Neural progenitor cell (in vitro differentiated cells): ENCODE results near the gene MAEL.

ENCODE experiments used
- EZH2 ChIP-seq: fragments of 200-600 bp; sonication (generic); IDR thresholded peaks from 2 replicates; pipeline ENCODE4 v1.6.1; 2017; ENCODE audit warnings: antibody characterized with exemption, mild to moderate bottlenecking, moderate library complexity
- TF ChIP-seq, protein P1 (sequence below): fragments of 200-600 bp; sonication (generic); IDR thresholded peaks from 2 replicates; pipeline ENCODE4 v1.5.1; 2017; ENCODE audit warnings: antibody characterized with exemption, mild to moderate bottlenecking

DNA sequence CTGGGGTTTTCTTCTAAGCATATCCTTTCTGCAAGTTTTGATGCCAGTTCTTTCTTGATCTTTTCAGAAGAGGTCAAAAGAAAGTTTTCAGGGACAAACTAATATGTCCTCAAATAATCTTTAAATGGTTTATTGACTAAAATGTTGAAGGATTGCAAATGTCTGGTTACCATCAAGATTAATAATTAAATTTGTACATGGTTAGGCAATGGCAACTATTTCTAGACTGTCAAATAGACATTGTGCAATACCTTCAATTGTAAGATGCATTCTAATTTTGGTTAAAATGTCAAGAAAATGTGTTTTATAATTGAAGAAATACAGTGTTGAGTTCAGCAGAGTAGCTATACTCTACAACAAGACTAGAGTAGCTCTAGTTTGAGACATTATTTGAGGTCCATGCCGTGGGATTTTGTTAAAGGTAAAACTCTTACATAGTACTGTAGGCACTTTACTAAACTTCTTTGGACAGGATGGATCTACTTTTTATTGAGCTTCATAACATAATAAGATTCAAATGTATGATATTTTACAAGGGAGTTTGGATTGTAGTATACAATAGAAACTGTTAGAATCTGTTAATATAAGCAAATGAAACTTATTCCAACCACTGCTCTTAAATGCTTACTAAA, 22.6 kb downstream of the MAEL start:
- TF ChIP-seq EZH2: no peak
- TF ChIP-seq, protein P1, sequence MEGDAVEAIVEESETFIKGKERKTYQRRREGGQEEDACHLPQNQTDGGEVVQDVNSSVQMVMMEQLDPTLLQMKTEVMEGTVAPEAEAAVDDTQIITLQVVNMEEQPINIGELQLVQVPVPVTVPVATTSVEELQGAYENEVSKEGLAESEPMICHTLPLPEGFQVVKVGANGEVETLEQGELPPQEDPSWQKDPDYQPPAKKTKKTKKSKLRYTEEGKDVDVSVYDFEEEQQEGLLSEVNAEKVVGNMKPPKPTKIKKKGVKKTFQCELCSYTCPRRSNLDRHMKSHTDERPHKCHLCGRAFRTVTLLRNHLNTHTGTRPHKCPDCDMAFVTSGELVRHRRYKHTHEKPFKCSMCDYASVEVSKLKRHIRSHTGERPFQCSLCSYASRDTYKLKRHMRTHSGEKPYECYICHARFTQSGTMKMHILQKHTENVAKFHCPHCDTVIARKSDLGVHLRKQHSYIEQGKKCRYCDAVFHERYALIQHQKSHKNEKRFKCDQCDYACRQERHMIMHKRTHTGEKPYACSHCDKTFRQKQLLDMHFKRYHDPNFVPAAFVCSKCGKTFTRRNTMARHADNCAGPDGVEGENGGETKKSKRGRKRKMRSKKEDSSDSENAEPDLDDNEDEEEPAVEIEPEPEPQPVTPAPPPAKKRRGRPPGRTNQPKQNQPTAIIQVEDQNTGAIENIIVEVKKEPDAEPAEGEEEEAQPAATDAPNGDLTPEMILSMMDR: no peak
